IPS-18c (cell line): Measurements from ENCODE around the gene EYS.
"Not testable (repeated sequence)": the region's sequence is repeated elsewhere in the genome, so short reads cannot be mapped to it uniquely, and the experiment has no call there.

Experiments
- H3K4me3 ChIP-seq: 2 replicates; pipeline ENCODE4 v1.7.0; 2013; ENCODE audit warnings: low read depth, mild to moderate bottlenecking, low read length, moderate library complexity; ENCODE audit not compliant: insufficient read depth
- H3K9me3 ChIP-seq: one replicate; pipeline ENCODE4 v1.6.1; 2013; ENCODE audit warnings: mild to moderate bottlenecking, low read length, moderate library complexity; ENCODE audit not compliant: control insufficient read depth, insufficient read depth

The EYS gene

DNA sequence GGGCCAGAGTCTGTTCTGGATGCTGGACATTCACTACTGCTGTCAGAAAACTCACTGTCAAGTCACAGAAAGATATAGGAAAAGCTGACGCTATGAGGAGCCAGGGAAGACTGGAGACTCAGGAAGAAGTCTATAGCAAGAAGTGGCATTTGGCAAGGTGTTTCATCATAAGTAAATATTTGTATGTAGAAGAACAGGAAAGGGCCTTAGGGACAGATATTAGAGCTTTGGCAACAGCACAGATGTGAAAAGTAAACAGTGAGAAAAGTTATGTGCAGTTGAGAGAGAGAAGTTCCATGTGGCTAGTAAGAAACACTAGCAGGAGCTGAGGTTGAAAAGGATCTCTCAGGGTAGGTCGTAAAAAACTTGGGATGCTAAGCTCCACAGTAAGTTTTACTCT, 1202.5 kb downstream of the EYS start:
- H3K9me3 ChIP-seq, result no peaks in the 10 kb centered on the region

DNA sequence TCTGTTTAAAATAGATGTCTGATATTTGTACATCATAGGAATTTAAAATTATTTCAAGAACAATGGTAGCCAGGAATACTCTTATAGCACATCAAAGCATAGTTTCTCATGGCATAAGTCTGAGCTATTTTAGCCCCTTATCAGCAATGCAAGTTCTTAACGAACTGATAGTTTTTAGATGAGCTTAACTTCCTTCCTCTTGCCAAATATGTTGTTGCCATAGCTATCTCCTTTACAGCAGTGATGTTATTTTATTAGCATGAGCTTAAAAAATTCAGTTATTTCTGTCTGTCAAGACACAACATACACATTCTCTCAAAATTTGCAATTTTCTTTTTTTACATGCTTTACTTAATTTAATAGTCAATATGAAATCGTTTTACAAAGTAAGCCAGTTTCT, 1204.2 kb downstream of the EYS start:
- H3K9me3 ChIP-seq, result no peaks in the 10 kb centered on the region
- no peak overlapping the region for H3K4me3 ChIP-seq

More for the DNA sequence above, 1202.5 kb downstream of the EYS start:
- H3K4me3 ChIP-seq, result no peak overlapping the region

DNA sequence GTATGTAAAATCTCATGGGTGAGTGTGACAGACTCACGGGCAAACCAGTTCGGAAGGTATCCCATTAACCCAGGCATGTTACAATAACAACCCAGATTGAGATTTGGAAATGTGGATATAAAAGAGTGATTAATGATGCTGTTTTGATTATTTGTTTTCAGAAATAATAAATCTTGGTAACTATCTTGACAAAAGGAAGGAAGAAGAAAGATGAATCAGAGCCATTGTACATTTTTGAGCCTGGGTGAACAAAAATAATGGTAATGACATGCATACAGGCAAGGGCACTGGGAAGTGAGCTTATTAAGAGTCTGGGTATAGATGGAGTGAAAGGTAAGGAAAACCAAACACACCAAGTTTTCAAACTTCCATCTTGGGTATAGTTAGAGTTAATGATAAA, 1209.4 kb downstream of the EYS start:
- Histone ChIP-seq H3K4me3 (no peak overlapping the region), H3K9me3 (no peaks in the 10 kb centered on the region)

DNA sequence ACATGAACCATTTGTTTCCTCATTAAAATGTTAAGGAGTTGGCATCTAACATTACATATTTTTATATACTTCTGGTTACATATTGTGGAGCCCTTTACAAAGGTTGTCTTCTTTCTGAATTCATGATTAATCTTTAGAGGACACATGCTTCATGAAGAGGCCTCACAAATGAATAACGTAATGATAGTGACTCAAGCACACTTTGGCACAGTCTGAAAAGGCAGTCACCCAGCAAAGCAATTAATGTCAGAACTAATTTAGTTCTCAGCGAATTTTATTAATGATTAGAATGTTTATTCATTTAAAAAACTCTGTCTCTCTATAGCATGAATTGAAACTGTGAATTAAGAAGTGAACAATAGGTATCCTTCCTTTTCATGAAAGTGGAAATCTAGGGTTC, 1217.3 kb downstream of the EYS start:
- H3K9me3 ChIP-seq, result no peaks in the 10 kb centered on the region
- H3K4me3 ChIP-seq, result no peak overlapping the region

DNA sequence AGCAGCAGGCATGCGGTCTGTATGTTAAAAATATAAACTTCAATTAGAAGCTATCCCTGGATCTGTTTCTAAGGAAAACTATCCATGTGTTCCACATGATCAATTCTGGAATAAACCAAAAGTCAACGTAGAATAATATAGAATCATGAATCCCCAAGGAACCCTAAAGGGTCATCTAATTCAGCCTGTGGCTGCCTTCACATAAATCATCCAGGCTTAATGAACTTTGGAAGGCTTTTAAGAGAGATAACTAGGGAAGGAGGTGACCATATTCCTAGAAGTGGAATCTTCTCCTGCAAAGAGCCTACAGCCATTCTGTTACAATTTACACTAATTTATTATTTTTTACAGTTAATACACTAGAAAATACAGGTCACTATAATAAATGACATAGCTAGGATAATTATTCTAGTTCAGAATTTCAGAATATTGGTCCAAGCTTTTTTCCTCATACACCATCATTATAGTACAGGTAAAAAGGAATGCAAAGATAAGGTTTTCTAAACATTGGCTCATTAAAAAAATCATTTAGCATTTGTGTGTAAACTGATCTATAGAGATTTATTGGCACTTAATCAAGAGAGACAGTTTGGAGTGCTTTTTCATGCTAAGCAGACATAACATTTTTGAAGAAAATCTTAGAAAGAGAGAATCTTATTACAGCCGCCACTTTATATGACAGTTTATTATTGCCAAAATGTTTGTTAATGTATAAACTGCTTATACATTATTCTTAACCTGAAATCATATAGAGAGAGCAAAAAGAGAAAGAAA, 1220.3 kb downstream of the EYS start:
- no peaks in the 10 kb centered on the region for H3K9me3 ChIP-seq
- H3K4me3 ChIP-seq, result no peak overlapping the region

DNA sequence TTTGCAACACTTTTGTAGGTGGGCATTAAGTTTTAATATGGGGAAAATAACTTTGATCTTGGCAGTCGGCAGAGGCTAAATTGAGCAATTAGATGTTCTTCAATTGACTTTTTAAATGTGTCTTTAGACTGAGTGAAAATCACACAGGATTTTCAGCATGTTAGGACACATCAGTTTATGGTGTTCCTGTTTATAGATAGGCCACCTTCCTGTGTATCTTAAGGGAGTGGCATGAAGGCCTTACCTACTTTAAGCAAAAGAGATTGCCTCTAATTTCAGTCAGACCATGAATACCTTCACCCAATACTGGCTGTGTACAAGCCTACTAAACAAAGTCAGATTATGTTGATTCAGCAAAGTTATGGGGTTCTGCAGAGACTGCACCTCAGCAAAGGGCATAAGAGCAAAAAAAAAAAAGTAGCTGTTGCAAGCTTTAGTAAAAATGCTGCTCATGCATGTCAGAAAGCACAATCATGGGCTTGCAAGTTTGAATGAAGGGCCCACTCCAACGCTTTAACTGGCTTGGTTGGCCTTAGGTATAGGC, 1223.0 kb downstream of the EYS start:
- Histone ChIP-seq H3K9me3 (no peaks in the 10 kb centered on the region), H3K4me3 (no peak overlapping the region)

DNA sequence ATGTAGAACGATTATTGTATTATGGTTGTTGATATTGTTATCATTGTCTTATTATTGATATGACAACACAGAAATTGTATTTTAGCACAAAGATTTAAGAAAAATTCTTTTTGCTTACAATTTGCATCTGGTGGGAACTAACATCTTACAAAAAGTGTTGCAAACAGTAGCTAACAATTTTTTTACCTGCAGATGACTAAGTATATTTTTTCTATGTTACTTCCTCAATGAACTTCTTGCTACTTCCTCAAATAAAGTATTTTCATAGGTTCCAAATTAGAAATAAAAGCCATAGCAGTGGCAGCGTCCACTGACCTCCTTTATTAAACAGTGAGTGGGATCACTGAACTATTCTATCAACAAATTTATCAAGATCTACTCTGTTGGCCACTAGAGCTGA, 1224.4 kb downstream of the EYS start:
- Histone ChIP-seq H3K9me3 (no peaks in the 10 kb centered on the region), H3K4me3 (no peak overlapping the region)

DNA sequence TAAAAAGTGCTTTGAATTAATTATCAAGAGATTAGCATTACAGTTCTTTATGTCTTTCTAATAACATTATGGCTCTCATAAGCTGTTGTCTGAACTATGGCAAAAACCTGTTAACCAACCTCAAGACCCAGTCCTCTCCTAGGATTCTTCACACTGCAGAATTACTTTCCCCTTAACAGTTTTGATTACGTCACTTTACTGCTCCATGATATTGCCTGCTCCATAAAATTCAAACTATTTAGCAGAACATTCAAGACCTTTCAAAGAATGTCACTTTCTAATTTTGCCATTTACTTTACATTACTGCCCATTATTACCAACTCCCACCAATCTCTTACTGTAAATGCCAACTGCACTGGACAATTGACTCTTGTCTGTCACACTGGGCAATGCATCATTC, 1227.9 kb downstream of the EYS start:
- Histone ChIP-seq H3K9me3 (no peaks in the 10 kb centered on the region), H3K4me3 (no peak overlapping the region)

DNA sequence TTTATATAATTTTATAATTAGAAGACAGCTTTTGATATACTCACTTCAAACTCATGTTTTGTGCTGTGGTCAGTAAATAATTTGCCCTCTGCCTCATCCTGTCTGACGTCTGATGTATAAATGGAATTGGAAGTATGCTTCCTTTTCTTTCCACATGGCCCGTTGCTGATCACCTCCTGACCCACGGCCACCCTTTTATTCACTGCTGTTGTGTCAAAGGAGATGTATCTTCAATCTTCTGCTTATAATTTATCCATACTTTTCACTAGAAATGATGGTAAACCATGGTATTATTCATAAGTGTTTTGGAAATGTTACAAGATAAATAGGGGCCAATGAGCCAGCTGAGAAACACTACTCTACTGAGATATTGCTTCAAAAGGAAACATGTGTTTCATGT, 1229.6 kb downstream of the EYS start:
- no peak overlapping the region for H3K4me3 ChIP-seq

DNA sequence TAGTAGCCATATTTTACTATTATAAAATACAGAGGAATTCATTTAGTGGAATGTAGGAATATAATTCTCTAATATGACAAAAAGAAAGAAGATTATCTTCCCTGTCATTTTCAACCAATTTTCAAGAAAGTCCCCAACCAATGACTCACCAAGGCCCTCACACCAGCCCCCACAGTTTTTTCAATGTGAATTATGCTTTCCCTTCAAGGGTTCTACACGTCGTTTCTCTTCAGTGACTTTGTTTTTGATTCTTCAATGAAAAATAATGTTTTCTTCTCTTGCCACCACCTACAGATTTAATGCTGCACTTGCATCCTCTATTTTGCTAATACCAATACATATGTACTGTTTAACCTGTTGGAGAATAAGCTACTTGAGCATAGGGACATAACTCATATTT, 1230.1 kb downstream of the EYS start:
- H3K4me3 ChIP-seq, result no peak overlapping the region
- H3K9me3 ChIP-seq, result no peaks in the 10 kb centered on the region

More for the DNA sequence above, 1229.6 kb downstream of the EYS start:
- H3K9me3 ChIP-seq, result no peaks in the 10 kb centered on the region

DNA sequence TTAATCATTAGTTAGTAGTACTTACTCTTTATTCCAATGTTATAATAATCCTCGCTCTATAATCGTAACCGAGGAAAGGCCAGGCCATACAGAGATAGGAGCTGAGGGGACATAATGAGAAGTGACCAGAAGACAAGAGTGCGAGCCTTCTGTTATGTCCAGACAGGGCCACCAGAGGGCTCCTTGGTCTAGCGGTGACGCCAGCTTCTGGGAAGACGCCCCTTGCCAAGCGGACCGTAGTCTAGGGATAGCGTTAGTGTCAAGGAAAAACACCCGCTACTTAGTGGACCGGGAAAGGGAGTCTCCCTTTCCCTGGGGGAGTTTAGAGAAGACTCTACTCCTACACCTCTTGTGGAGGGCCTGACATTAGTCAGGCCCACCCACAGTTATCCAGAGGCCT, 1237.6 kb downstream of the EYS start:
- H3K9me3 ChIP-seq, H3K4me3 ChIP-seq: not testable (repeated sequence)

DNA sequence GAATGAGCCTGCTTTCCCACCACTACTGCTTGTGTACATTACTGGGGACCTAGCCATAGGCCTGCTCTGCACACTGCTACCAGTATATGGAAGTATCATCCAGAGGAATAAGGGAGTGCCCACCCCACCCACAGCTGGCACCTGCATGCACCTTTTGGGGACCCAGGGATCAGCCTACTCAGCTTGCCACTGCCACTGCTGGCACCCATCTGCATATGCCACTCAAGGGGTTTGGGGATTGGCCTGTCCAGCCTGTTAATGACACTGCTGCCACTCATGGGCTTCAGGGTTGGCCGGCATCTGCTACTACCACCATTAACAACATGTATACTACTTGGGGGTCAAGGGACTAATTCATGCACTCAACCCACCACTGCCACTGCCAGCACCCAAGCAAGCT, 1239.4 kb downstream of the EYS start:
- Histone ChIP-seq H3K4me3 (no peak overlapping the region), H3K9me3 (no peaks in the 10 kb centered on the region)

DNA sequence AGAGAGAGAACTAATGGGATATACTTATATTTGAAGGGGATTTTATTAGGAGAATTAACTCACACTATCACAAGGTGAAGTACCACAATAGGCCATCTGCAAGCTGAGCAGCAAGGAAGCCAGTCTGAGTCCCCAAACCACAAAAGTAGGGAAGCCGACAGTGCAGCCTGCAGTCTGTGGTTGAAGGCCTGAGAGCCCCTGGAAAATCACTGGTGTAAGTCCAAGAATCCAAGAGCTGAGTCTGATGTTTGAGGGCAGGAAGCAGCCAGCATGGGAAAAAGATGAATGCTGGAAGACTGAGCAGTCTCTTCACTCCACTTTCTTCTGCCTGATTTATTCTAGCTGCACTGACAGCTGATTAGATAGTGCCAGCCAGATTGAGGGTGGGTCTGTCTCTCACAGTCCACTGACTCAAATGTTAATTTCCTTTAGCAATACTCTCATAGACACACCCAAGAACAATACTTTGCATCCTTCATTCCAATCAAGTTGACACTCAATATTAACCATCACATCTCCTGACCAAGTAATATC, 1247.5 kb downstream of the EYS start:
- no peak overlapping the region for H3K4me3 ChIP-seq
- no peaks in the 10 kb centered on the region for H3K9me3 ChIP-seq

DNA sequence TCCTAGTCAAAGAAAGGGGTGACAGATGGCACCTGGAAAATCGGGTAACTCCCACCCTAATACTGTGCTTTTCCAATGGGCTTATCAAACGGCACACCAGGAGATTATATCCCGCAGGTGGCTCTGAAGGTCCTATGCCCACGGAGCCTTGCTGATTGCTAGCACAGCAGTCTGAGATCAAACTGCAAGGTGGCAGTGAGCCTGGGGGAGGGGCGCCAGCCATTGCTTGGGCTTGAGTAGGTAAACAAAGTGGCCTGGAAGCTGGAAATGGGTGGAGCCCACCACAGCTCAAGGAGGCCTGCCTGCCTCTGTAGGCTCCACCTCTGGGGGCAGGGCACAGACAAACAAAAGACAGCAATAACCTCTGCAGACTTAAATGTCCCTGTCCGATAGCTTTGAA, 1258.9 kb downstream of the EYS start:
- not testable (repeated sequence) for H3K4me3 ChIP-seq, H3K9me3 ChIP-seq

DNA sequence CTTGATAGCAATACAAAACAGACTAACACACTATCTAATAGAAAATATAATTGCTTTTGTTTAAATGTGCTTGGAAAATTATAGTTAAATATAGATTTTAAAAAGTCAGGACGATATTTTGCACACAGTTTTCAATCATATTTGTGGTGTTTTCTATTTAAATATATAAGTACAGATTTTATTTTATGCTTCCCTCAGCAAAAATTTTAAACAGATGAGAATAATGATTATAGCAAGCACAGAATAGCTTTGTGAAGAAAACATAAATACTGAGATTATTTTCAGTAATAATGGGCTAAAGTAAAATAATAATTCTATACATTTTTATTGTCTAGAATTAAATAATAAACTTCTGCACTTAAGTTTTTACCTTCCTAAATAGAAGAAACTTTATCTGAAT, 1262.0 kb downstream of the EYS start:
- Histone ChIP-seq H3K4me3 (no peak overlapping the region), H3K9me3 (peaks cover 9% of the 10 kb centered on the region)

DNA sequence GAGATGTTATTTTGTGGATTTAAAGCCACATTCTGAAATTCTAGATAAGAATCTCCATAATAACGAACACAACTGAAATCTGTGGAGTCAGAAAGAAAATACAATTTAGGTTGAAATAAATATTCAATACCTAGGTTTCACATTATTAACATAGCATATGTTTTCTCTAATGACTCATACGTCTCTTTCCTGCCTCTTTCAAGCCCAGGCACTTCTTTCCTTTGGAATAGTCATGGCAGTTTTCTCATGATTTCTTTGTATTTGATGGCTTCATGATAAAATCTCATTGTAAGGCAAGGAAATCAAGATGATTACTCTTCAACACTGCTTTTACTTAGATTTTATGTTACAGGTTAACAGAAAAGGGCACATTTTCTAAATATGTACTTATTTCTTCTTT, 1267.8 kb downstream of the EYS start:
- H3K4me3 ChIP-seq, result no peak overlapping the region
- peaks cover 5% of the 10 kb centered on the region for H3K9me3 ChIP-seq

DNA sequence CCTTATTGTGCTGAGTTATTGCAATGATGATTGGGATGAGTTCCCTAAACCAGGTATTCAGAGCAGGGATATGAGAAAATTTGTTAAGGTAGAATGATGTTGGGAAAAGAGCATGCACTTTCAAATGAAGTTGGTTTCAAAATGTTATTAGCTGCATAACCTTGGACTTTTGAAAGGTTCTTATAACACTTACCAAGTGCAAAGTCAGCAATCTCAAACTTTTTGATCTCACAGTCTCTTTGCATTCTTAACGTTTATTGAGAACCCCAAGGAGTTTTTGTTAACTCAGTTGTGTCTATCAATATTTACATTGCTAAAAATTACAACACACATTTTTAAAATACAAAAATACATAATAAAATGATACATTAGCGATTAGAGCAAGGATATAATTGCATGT, 1269.0 kb downstream of the EYS start:
- Histone ChIP-seq H3K4me3 (no peak overlapping the region), H3K9me3 (peaks cover 5% of the 10 kb centered on the region)

DNA sequence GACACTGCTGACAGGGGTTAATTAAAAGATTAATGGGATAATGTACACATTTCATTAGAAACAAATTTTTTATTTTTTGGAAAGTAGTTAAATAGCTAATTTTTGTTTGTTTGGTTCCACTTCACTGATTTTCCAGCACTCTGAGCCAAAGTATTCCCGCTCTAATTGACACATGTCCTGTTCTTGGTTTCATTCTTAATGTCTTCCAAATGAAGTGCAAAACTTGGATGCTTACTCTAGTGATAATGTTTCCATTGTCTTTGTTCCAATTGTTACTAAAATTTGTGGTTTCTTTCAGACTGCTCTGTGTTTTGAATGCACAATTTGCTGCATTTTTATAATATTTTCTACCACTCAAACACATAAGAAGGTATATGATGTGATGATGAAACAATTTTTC, 1277.1 kb downstream of the EYS start:
- H3K4me3 ChIP-seq, result no peak overlapping the region
- no peaks in the 10 kb centered on the region for H3K9me3 ChIP-seq

DNA sequence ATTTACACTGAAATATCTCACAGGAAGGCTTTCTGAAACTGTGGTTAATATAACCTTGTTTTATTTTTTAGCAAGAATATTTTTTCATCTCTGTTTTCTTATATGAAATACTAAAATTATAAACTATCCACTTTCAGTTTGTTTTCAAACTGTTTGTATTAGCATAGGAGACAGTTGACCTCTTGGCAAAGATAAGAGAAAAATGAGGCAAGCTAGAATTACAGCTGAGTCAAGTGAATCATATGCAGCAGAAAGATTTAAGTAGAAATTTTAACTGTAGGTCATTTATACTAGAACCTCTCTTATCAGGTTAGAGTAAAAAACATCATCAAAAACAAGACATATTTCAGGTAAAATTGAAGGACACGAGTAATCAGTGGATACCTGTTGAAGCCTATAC, 1278.8 kb downstream of the EYS start:
- H3K4me3 ChIP-seq, result no peak overlapping the region
- H3K9me3 ChIP-seq, result no peaks in the 10 kb centered on the region
